Skeletal muscle satellite cell (primary cell): ENCODE measurements around the gene TAF5L.
"Not testable (repeated sequence)": the region's sequence is repeated elsewhere in the genome, so short reads cannot be mapped to it uniquely, and the experiment has no call there.

Experiments
- H3K27me3 ChIP-seq: 2 replicates; pipeline ENCODE4 v1.7.0; 2013; ENCODE audit warnings: low read length; ENCODE audit not compliant: control insufficient read depth, insufficient read depth
- H3K36me3 ChIP-seq: 2 replicates; pipeline ENCODE4 v1.7.0; 2013; ENCODE audit warnings: mild to moderate bottlenecking, control low read depth, low read length; ENCODE audit not compliant: insufficient read depth
- H3K4me1 ChIP-seq: 2 replicates; pipeline ENCODE4 v1.7.0; 2013; ENCODE audit warnings: low read length; ENCODE audit not compliant: control insufficient read depth, insufficient read depth
- H3K4me2 ChIP-seq: 2 replicates; pipeline ENCODE4 v1.7.0; 2013; ENCODE audit warnings: mild to moderate bottlenecking, low read length
- H3K4me3 ChIP-seq: 2 replicates; pipeline ENCODE4 v1.7.0; 2013; ENCODE audit warnings: low read length
- H3K9ac ChIP-seq: 2 replicates; pipeline ENCODE4 v1.7.0; 2013; ENCODE audit warnings: mild to moderate bottlenecking, low read depth, low read length, moderate library complexity
- H3K9me3 ChIP-seq: replicated peaks from 2 replicates; pipeline ENCODE4 v1.7.0; 2013; ENCODE audit warnings: mild to moderate bottlenecking, control low read depth, low read length

TAF5L gene

DNA sequence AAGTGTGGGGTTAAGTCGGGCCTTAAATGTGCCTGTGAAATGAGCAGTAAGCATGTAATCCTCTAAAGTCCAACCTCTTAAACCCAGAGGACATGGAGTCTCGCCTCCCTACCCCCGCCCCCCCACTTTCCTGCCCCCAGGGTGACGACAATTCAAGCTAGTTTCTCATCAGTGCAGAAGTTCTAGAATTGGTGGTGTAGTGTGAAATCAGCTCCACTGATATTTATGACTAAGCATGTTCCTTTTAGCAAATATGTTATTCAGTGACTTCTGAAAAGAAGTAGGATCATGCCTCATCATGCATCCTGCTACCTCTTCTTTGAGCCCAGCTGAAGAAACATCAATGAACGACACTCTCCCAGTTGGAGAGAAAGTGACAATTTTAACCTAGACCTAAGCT lies 64.8 kb downstream of the TAF5L start:
- Histone ChIP-seq H3K9ac (no peak overlapping the region), H3K27me3 (no peaks in the 10 kb centered on the region), H3K4me1 (peaks cover 17% of the 10 kb centered on the region), H3K4me3 (no peak overlapping the region), H3K36me3 (no peaks in the 10 kb centered on the region), H3K4me2 (no peak overlapping the region), H3K9me3 (no peaks in the 10 kb centered on the region)

DNA sequence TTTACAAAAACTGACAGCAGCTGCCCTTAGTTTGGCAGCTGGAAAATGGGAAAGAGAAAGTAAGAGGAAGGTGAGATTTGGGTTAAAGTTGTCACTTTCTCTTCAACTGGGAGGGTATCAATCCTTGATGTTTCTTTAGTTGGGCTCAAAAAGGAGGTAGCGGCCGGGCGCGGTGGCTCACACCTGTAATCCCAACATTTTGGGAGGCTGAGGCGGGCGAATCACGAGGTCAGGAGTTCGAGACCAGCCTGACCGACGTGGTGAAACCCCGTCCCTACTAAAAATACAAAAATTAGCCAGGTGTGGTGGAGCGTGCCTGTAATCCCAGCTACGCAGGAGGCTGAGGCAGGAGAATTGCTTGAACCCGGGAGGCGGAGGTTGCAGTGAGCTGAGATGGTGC lies 65.8 kb downstream of the TAF5L start:
- not testable (repeated sequence) for H3K36me3 ChIP-seq, H3K9ac ChIP-seq, H3K9me3 ChIP-seq, H3K27me3 ChIP-seq, H3K4me2 ChIP-seq, H3K4me3 ChIP-seq
- H3K4me1 ChIP-seq, result peaks cover 17% of the 10 kb centered on the region

DNA sequence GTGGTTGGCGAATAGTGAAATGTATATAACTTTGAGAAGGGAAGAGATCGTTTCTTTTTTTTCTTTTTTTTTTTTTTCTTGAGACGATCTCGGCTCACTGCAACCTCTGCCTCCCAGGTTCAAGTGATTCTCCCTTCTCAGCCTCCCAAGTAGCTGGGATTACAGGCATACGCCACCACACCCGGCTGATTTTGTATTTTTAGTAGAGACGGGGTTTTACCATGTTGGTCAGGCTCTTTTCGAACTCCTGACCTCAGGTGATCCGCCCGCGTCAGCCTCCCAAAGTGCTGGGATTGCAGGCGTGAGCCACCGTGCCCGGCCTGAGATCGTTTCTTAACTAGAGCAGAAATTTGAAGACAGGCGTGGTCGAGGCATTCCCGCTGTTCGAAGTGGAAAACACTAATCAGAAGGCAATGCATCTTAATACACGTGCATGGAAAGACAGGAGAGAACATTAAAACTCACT lies 66.6 kb downstream of the TAF5L start:
- peak overlapping the region; percentile 85 for H3K9ac ChIP-seq
- not testable (repeated sequence) for H3K36me3 ChIP-seq, H3K27me3 ChIP-seq, H3K9me3 ChIP-seq
- peaks cover 17% of the 10 kb centered on the region for H3K4me1 ChIP-seq
- peak overlapping the region; percentile 94 for H3K4me3 ChIP-seq
- peak overlapping the region; percentile 93 for H3K4me2 ChIP-seq

DNA sequence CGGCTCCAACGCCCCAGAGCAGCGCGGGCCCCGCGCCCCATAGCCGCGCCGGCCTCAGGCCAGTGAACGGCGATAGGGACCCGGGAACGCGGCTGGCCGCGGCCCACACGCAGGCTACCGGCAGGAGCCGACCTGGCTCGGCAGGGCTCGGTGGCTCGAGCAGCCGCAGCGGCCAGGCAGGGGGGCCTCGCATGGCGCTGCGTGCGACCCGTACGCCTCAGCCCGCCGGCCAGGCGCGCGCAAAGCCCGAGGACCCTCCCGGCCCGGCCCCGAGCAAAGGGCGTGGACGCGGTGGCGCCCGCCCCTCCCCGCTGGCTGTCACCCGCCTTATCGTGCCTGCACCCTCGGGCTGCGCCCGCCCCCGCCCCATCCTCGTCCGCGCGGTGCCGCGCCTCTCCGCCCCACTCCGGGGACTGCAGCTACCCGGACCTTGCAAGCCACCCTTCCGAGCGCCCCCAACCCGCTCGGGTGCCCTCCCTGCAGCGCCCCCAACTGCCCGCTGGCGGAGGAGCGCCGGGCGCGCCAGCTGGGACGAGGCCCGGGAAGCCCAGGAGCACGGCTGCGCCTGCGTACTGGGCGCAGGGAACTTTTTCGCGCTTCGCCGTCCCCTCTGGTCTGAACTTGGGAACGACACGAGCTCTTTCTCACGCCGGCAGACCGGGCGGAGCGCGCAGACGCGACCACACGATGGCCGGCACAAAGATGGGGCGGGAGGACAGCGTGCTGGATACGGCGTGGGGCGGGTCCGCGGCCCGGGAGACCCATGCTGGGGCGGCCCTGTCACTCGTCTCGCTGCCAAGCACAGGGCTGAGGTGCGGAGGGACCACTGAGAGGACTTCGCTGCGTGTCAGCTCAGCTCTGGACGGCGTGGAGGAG lies 67.2 kb downstream of the TAF5L start, which contains the start of gene ABCB10:
Gene ABCB10, minus strand, starts transcription at position 248 of the 876 bp plus-strand sequence. Its CDS starts 55 bp downstream, at position 193.
- Histone ChIP-seq H3K4me3 (peak within 1 kb of the TSS; percentile 94), H3K4me1 (peaks cover 17% of the 10 kb centered on the region), H3K4me2 (peak within 1 kb of the TSS; percentile 93)

DNA sequence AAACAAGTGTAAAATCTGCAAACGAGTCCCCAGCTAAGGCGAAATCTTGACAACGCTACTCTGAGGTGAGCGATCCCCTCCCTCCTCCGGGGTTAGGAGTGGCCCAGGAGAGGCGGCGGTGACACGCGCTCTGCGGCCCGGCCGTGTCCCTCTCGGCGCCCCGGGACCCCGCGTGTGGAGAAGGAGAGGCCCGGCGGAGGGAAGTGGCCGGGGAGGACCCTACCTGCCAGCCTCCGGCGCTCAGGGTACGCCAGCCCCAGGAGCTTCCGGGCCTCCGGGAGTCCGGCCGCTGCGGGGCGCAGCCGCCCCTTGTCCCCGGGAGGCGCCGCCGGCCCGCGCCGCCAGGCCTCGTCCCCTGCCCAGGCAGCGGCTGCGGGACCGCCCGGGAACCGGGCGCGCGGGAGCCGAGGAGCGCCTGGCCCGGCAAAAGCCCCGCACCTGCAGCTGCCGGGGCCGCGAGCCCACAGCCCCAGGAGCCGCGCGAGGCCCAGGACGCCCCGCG lies 68.0 kb downstream of the TAF5L start:
- Histone ChIP-seq H3K9ac (peak overlapping the region; percentile 85), H3K4me3 (peak overlapping the region; percentile 94), H3K27me3 (no peaks in the 10 kb centered on the region), H3K36me3 (no peaks in the 10 kb centered on the region), H3K4me1 (peaks cover 17% of the 10 kb centered on the region), H3K4me2 (peak overlapping the region; percentile 93), H3K9me3 (no peaks in the 10 kb centered on the region)

More for the DNA sequence above, 67.2 kb downstream of the TAF5L start, which contains the start of gene ABCB10:
- Histone ChIP-seq H3K36me3 (no peaks in the 10 kb centered on the region), H3K9ac (peak within 1 kb of the TSS; percentile 85), H3K27me3 (no peaks in the 10 kb centered on the region), H3K9me3 (no peaks in the 10 kb centered on the region)

DNA sequence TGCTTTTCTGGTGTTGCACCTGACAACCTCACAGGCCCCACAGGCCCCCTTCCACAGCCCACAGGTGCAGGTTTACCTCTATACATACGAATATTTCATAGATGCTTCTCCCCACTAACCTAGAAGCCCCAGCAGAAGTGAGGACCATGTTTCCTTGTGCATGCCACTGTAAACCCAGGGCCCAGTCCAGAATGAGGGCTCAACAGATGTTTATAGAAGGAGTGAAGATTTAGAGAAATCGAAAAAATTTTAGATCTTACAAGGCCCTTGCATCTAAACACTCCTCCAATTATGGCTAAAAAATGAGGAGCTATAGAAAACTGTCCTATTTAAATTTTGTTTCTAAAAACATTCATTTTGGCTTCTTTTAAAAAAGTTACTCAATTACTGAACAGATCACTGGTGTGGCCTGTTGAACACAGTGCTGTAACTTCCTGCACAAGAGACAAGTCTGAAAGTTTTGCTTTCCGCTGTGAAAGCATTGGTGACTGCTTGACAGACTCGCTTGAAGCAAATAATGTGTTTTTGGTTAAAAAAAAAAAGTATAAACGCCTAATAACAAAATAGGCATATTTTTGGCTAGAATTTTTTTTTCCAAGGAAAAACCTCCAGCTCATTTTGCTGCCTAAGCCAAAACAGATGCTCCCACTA lies 68.6 kb downstream of the TAF5L start:
- peaks cover 17% of the 10 kb centered on the region for H3K4me1 ChIP-seq
- no peaks in the 10 kb centered on the region for H3K9me3 ChIP-seq
- peak overlapping the region; percentile 85 for H3K9ac ChIP-seq

DNA sequence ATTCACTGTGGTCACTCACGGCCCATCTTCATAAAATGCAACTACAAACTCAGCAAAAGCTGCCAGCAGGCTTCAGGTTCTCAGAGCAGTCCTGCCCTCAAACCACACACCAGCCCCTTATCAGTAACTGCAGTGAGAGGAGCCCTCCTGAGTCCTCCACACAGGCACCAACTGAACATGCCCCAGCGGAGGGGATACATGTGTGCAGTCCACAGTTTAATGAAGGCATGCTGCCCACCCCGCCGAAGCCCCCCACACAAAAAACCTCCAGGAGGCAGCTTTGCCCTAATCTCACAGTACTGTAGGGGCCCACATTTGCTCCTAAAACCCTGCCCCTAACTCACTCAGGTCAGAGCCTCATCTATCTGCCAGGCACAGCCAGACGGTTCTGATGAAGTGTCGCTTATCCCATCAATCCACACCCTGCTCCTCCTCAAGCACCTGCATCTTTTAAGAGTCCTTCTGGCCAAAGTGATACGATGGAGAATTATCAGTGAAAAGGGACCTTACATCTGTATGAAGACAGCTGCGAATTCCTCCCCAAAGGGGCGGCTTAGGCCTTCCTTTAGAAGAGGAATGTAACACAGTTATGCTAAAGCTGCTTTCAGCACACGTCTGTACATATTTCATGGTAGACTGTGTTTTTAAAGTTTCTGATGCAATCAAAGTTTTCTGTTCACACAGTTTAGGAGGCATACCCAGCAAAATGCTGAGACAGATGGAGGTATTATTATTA lies 70.9 kb downstream of the TAF5L start:
- no peak overlapping the region for H3K9ac ChIP-seq
- H3K4me1 ChIP-seq, result peaks cover 17% of the 10 kb centered on the region
- H3K4me2 ChIP-seq, result no peak overlapping the region
- no peaks in the 10 kb centered on the region for H3K9me3 ChIP-seq
- no peaks in the 10 kb centered on the region for H3K27me3 ChIP-seq
- no peak overlapping the region for H3K4me3 ChIP-seq
- H3K36me3 ChIP-seq, result no peaks in the 10 kb centered on the region

More for the DNA sequence above, 68.6 kb downstream of the TAF5L start:
- Histone ChIP-seq H3K4me2 (peak overlapping the region; percentile 93), H3K27me3 (no peaks in the 10 kb centered on the region), H3K36me3 (no peaks in the 10 kb centered on the region), H3K4me3 (peak overlapping the region; percentile 94)

DNA sequence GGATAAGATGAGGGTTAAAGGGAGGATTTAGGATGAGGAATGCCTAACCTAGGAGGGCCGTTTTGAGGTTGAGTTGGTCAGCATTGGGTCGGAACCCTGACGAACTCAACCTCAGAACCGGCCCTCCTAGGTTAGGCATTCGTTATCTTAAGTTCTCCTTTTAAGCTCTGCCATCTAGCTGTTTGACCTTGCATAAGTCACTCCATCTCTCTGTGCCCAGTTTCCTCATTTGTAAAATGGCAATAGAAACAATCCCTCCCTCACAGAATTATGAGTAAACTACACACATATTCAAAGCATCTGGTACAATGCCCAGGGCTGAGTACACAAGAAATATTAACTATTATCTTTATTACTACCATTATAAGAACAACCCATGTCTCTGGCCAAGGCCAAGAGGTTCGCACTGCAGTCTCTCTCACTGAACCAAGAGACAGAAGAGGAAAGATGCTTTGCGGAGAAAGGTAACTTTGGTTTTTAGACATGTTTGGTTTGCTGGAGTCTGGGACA lies 72.2 kb downstream of the TAF5L start:
- Histone ChIP-seq H3K9ac (no peak overlapping the region), H3K4me2 (no peak overlapping the region), H3K4me3 (no peak overlapping the region), H3K27me3 (no peaks in the 10 kb centered on the region), H3K4me1 (peaks cover 11% of the 10 kb centered on the region), H3K36me3 (peaks cover 6% of the 10 kb centered on the region), H3K9me3 (no peaks in the 10 kb centered on the region)

DNA sequence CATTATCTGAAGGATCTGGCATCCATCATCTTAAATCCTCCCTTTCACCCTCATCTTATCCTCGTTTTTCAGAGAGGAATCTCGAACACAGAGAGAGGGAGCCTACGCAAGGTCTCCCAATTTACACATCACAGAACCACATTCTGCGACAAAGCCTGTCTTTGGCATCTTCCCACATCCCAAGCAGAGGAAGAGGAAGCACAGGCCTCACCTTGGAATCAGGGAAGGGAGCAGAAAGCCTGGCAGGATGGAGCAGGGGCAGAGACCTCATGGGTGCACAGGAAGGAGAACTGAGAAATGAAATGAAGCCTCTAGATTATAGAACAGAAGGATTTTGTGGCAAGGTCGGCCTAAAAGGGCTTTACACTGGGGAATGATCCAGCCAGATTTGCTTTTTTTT lies 73.2 kb downstream of the TAF5L start:
- Histone ChIP-seq H3K4me3 (no peak overlapping the region), H3K9me3 (no peaks in the 10 kb centered on the region), H3K4me1 (peaks cover 11% of the 10 kb centered on the region), H3K9ac (no peak overlapping the region), H3K36me3 (peaks cover 6% of the 10 kb centered on the region), H3K27me3 (no peaks in the 10 kb centered on the region), H3K4me2 (no peak overlapping the region)

DNA sequence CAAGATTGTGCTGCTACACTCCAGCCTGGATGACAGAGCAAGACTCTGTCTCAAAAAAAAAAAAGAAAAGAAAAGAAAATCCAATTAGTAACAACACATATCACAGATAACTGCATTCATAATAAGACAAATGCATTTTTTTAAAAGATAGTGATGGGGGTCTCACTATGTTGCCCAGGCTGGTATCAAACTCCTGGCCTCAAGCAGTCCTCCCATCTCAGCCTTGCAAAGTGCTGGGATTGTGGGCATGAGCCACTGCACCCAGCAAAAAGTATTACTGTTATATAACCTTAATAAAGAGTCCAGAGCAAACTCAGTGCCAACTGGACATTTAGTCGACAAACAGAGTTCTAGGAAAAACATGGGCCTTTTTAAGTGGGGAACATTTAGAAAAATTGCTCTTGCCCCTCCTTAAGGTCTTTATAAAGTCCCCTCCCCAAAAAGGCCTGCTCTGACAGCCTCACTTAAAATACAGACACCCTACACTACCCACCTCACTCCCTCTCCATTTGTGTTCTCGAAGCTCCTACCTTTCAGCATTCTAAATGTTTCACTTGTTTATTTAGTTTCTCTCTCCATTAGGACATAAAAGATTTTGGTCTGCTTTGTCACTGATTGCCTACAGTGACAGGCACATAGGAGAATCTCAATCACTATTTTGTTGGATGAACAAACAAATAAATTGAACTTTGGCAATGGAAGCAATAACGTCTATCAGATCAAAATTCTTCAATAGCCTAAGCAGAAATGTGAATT lies 74.9 kb downstream of the TAF5L start:
- no peak overlapping the region for H3K4me3 ChIP-seq
- no peaks in the 10 kb centered on the region for H3K27me3 ChIP-seq
- no peak overlapping the region for H3K9ac ChIP-seq
- H3K4me1 ChIP-seq, result no peaks in the 10 kb centered on the region
- H3K4me2 ChIP-seq, result no peak overlapping the region
- H3K36me3 ChIP-seq, result peaks cover 16% of the 10 kb centered on the region
- no peaks in the 10 kb centered on the region for H3K9me3 ChIP-seq
